ENCODE results near the gene PCBP3. TPM values are rescaled to one million over a fixed set of nuclear protein-coding genes. Genes with fewer than 3 reads are reported as not detected.
"Not testable (repeated sequence)": the region's sequence is repeated elsewhere in the genome, so short reads cannot be mapped to it uniquely, and the experiment has no call there.

The PCBP3 gene
- total RNA-seq, 1 experiment from 2014 or later = 1.4 TPM

DNA sequence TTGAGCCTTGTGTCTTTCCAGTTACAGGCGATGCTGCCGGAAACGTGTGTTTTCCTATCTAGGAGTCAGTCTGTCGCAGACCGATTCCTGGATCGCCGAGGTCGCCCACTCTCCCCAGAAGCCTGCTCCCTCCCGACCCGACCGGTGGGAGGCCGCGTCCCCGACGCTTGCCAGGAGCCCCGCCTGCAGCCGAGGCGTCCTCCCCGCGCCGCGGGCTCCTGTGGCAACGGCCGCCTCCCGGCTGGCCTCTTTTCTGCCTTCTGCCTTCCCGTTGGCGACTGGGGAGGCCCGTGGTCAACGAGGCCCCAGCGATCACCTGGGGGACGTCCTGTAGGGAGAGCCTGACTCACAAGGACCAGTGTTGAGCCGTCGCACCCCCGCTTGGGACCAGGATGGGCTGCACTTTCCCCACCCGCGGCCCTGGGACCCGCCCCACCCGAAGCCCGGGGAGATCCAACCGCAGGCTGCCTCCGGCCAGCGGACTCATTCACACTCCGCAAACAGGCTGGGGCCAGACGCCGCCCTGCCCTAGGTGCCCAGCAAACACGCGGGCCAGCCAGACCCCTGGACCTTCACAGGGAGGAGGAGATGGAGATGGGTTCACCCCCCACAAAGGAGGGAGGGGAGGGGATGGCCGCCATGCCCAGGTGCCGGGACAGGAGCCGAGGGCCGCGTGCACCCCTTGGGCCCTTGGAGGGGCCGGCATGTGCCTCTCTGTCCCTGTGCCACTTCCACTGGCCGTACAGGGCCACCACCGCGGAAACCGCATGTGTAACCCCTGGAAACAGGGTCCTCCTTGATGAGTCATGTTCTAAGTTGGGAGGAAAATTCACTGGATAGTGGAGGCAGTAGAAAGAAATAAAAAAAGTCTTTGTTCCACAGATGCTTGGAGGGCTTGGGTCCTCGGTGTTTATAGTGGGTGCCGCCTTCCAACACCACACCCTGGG lies 330.8 kb downstream of the PCBP3 start:
- Mint-ChIP-seq H3K9me3 (ENCODE audit: low read depth, unreplicated experiment) (no peaks in the 10 kb centered on the region), H3K27ac (ENCODE audit: unreplicated experiment) (no peak overlapping the region)

DNA sequence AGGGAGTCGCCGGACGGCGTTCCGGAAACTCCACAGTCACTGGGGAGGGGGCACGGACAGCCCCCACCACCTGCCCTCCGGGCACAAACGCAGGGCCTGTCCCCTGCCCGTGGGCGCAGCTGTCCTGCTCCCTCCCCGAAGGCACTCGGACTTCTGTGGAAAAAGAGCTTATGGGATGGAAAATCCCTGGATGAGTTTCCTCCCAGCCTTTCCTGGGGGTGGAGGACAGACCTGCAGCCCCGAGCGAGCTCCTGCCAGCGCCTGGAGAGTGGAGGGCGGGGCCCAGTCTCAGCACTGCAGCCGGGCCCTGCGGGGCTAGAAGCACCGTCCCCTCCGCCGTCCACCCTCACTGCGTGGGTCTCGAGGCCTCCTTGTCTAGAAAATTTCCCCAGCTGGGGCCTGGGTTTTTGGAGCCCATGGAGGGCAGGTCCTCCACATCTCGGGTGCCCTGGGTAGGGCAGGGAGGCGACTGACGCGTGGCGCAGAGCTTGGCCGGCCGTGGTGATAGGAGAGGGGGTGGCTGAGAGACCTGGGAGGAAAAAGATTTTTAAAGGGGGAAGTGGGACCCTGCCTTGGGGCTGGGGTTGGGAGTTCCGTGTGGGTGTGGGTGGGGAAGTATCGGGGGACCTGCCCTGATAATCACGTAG lies 331.6 kb downstream of the PCBP3 start:
- DNase-seq = peak; percentile 20
- intact Hi-C loops (cut with micrococcal nuclease; ENCODE audit: unreplicated experiment) = loop anchor here (10.0 kb wide), 1 partner anchor 100 kb away; no protein-coding TSS in a partner anchor
- H3K9me3 Mint-ChIP-seq (ENCODE audit: low read depth, unreplicated experiment) = no peaks in the 10 kb centered on the region
- CTCF ChIA-PET = no interaction called here
- peak overlapping the region; percentile 64 for H3K4me3 Mint-ChIP-seq (ENCODE audit: low read depth, unreplicated experiment)
- H3K4me1 Mint-ChIP-seq (ENCODE audit: low read depth, unreplicated experiment) = peaks cover 11% of the 10 kb centered on the region
- BruUV-seq (replicated peaks) = no TSS peak
- no peak for TF ChIP-seq CTCF (IDR thresholded peaks at IDR 0.05; ENCODE audit: unreplicated experiment)
- peak overlapping the region; percentile 47 for H3K27ac Mint-ChIP-seq (ENCODE audit: unreplicated experiment)
- H3K27me3 Mint-ChIP-seq (ENCODE audit: unreplicated experiment) = no peaks in the 10 kb centered on the region
- peaks cover 13% of the 10 kb centered on the region for H3K36me3 Mint-ChIP-seq (ENCODE audit: insufficient read depth, unreplicated experiment)

More for the DNA sequence above, 330.8 kb downstream of the PCBP3 start:
- BruUV-seq (replicated peaks) = no TSS peak
- Mint-ChIP-seq H3K4me3 (ENCODE audit: low read depth, unreplicated experiment) (peak overlapping the region; percentile 64), H3K4me1 (ENCODE audit: low read depth, unreplicated experiment) (peaks cover 11% of the 10 kb centered on the region), H3K27me3 (ENCODE audit: unreplicated experiment) (no peaks in the 10 kb centered on the region), H3K36me3 (ENCODE audit: insufficient read depth, unreplicated experiment) (peaks cover 13% of the 10 kb centered on the region)
- intact Hi-C loops (cut with micrococcal nuclease; ENCODE audit: unreplicated experiment) = loop anchor here (5.0 to 10.0 kb wide), 3 partner anchors 100 to 173 kb away; no protein-coding TSS in a partner anchor
- CTCF ChIA-PET = interaction anchor here (0.6 to 3.1 kb wide), 3 partner anchors 51 to 474 kb away, joined by 4 to 20 read pairs (median 6); no protein-coding TSS in a partner anchor
- TF ChIP-seq CTCF (IDR thresholded peaks at IDR 0.05; ENCODE audit: unreplicated experiment) = no peak
- peak; percentile 38 for DNase-seq

GRCh38 chr21:45975667-45976409 lies 332.3 kb downstream of the PCBP3 start:
- H3K9me3 Mint-ChIP-seq (ENCODE audit: low read depth, unreplicated experiment); BruUV-seq (replicated peaks); CTCF ChIA-PET; DNase-seq; H3K27me3 Mint-ChIP-seq (ENCODE audit: unreplicated experiment): not testable (repeated sequence)
- H3K4me3 Mint-ChIP-seq (ENCODE audit: low read depth, unreplicated experiment) = peak overlapping the region; percentile 64
- H3K27ac Mint-ChIP-seq (ENCODE audit: unreplicated experiment) = peak overlapping the region; percentile 47
- H3K4me1 Mint-ChIP-seq (ENCODE audit: low read depth, unreplicated experiment) = peaks cover 11% of the 10 kb centered on the region
- peaks cover 13% of the 10 kb centered on the region for H3K36me3 Mint-ChIP-seq (ENCODE audit: insufficient read depth, unreplicated experiment)
- intact Hi-C loops (cut with micrococcal nuclease; ENCODE audit: unreplicated experiment) = loop anchor here (10.0 kb wide), 1 partner anchor 99 kb away; no protein-coding TSS in a partner anchor

DNA sequence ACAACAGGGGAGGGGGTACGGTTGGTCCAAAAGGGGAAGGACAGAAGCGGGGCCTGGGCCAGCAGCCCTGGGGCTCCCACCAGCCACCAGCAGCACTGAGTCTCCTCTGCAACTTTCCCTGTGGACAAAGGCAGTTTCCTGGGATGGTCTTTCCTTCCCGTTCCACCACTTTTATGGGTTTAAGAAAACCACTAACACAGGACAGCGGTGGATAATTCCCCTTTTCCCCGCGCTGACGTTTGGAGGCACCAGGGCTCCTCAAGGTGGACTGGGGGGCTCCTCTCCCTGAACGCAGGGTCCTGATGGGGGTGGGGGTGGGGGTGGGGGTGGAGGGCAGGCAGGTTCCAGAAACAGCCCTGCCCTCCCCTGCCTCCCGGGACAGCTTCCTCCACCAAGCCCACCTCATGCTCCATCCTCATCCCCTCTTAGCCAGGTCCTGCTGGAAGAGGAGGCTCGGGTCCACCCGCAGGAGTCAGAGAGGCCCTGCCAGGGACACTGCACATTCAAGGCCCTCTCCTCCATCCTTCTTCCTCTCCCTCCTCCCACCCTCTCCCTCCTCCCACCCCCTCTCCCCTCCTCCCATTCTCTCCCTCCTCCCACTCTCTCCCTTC lies 333.3 kb downstream of the PCBP3 start:
- Mint-ChIP-seq H3K27ac (ENCODE audit: unreplicated experiment) (no peak overlapping the region), H3K27me3 (ENCODE audit: unreplicated experiment) (no peaks in the 10 kb centered on the region), H3K4me3 (ENCODE audit: low read depth, unreplicated experiment) (no peak overlapping the region), H3K4me1 (ENCODE audit: low read depth, unreplicated experiment) (peaks cover 11% of the 10 kb centered on the region), H3K9me3 (ENCODE audit: low read depth, unreplicated experiment) (no peaks in the 10 kb centered on the region), H3K36me3 (ENCODE audit: insufficient read depth, unreplicated experiment) (peaks cover 13% of the 10 kb centered on the region)
- CTCF ChIA-PET = no interaction called here
- BruUV-seq (replicated peaks) = no TSS peak
- intact Hi-C loops (cut with micrococcal nuclease; ENCODE audit: unreplicated experiment) = loop anchor here (10.0 kb wide), 1 partner anchor 98 kb away; no protein-coding TSS in a partner anchor
- no peak for DNase-seq
- TF ChIP-seq CTCF (IDR thresholded peaks at IDR 0.05; ENCODE audit: unreplicated experiment) = no peak
